T47D (cell line): ENCODE measurements around the gene PROM2.

Source experiments
- DNase-seq, 2 experiments: peaks; one replicate each; pipeline versions ENCODE4 v3.0.0 to v3.0.0-alpha.2; 2011 to 2012; ENCODE audit warnings: low read depth in 1 of 2, low spot score in 1 of 2
- JUND ChIP-seq: IDR thresholded peaks from 2 replicates; pipeline ENCODE4 v1.6.1; 2012; ENCODE audit warnings: low read depth
- in situ Hi-C: cut with HindIII; loops from 2 replicates; pipeline ENCODE4 v1.10.0; 2016; ENCODE audit warnings: low sequenced_read_pairs, low pct_unique_long_range_greater_than_20kb

The PROM2 gene

GRCh38 chr2:95307036-95307435, 32.8 kb downstream of the PROM2 start:
- TF ChIP-seq JUND: no peak
- no peak for DNase-seq
- in situ Hi-C loops: no loop called here

DNA sequence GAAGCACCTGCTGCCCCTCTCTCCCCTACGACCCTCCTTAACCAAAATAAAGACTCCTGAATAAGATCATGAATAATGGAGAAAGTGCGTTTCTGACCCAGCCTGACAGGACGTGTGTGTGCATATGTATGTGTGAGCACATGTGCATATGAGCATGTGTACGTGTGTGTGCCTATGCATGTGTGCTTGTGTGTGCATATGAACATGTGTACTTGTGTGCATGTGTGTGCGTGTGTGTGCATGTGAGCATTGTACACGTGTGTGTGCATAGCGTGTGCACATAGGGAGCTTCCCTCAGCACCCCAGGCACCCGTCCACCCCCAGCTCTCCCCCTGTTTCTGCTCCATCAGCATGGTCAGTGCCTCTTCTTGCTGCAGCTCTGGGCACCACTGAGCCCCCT, 33.6 kb downstream of the PROM2 start:
- DNase-seq: no peak
- in situ Hi-C loops: no loop called here
- TF ChIP-seq JUND: no peak

DNA sequence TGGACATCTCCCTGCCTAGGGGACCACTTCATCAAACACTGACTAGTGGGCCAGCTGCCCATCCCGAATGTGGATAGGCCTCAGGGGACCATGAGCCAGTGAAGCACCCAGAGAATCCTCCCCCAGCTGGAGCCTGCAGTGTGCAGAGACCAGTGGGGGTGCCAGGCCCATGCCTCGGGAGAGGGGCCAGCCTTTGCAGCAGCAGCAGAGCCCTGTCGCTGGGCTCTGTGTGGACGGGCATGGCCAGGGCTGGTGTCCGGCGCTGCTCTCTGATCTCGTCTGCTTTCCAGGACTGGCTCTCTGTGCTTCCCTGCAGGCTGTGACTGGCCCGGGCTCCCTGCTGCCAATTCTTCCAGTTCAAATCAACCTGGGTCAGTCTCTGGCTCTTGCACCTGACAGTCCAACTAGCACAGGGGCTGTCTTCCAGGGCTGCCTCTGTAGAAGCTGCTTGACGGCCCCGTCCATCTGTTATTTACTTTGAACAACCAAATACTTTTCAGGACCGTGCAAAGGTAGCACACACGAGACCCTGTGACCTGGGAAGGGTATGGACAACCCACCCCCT, 34.3 kb downstream of the PROM2 start:
- DNase-seq: no peak
- TF ChIP-seq JUND: no peak
- in situ Hi-C loops: no loop called here

GRCh38 chr2:95309599-95309998, 35.4 kb downstream of the PROM2 start:
- TF ChIP-seq JUND: no peak
- no peak for DNase-seq
- in situ Hi-C loops: no loop called here

GRCh38 chr2:95310216-95310615, 36.0 kb downstream of the PROM2 start:
- in situ Hi-C loops: no loop called here
- no peak for TF ChIP-seq JUND
- no peak for DNase-seq

GRCh38 chr2:95310651-95311050, 36.4 kb downstream of the PROM2 start:
- in situ Hi-C loops: no loop called here
- no peak for DNase-seq

GRCh38 chr2:95311815-95312542, 37.7 kb downstream of the PROM2 start:
- TF ChIP-seq JUND: no peak
- no peak for DNase-seq
- in situ Hi-C loops: no loop called here

More at GRCh38 chr2:95310651-95311050, 36.4 kb downstream of the PROM2 start:
- no peak for TF ChIP-seq JUND

DNA sequence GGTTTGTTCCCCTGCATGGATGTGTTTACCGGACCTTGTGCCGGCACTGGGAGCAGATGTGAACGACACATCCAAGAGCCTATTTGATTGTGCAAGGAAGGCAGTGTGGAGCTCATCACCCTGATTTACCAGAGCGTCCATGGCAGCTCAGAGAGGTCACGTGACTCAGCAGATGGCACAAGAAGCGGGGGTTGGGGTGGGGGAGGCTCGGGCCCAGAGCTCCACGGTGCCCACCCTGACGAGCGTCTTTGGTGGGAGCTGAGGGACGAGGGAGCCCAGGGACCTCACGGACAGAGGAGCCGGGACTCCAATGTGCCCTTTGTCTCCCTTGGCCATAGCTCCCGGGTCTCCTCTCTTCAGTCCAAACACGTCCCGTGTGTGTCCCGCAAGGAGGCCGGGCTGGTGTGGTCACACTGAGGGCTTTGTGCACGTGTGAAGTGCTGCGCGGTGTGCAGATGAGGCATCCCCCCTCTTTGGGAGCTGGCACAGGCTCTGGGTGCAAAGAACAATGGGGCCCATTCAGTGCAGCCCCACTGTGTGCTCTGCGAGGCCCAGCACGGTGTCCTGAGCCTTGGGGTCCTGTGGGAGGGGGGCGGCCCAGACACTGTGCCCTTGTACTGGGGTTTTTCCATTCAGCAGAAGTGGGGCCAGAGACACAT, 38.4 kb downstream of the PROM2 start:
- DNase-seq: no peak
- in situ Hi-C loops: no loop called here
- TF ChIP-seq JUND: no peak

- peak; percentile 26 to 72 for DNase-seq
- TF ChIP-seq JUND: no peak
- in situ Hi-C loops: no loop called here
These were observed 39.3 kb downstream of the PROM2 start for GRCh38 chr2:95313296-95314131.

DNA sequence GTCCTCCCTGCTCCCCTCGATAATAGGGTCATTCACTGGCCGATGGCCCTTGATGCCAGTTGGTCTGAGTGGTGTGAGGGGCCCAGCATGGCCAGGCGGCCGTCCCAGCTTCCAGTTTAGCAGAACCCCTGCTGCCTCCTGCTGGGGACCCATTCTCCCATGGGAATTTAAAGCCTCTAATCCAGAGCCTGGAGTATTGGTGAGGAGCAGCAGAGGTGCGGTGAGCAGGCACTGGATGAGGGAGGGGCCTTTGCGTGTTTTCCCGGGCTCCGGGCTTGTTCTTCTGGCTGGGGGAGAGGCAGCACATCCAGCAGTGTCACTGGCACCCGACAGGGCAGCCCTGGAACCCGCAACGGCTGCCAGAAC, 40.3 kb downstream of the PROM2 start:
- in situ Hi-C loops: no loop called here
- DNase-seq: no peak
- no peak for TF ChIP-seq JUND

GRCh38 chr2:95314964-95315611, 40.8 kb downstream of the PROM2 start:
- peak; percentile 71 to 76 for DNase-seq
- in situ Hi-C loops: no loop called here
- TF ChIP-seq JUND: no peak

GRCh38 chr2:95315801-95316411, 41.7 kb downstream of the PROM2 start:
- TF ChIP-seq JUND: no peak
- in situ Hi-C loops: no loop called here
- no peak for DNase-seq
